IMR-90 (cell line): ENCODE measurements around the gene HSP90AA1.

ENCODE experiments used
- MAFK ChIP-seq: IDR thresholded peaks from 2 replicates; pipeline ENCODE4 v1.6.1; 2012; ENCODE audit warnings: low read depth, low read length, improper control_type of control experiment
- POLR2A ChIP-seq: IDR thresholded peaks from 2 replicates; pipeline ENCODE4 v1.6.1; 2012; ENCODE audit warnings: mild to moderate bottlenecking, low read depth, low read length
- TF ChIP-seq, protein P1 (sequence below): conservative IDR thresholded peaks from 2 replicates; pipeline ENCODE4 v1.5.1; 2012; ENCODE audit warnings: mild to moderate bottlenecking, low read depth, low read length, improper control_type of control experiment
- TF ChIP-seq, protein P2 (sequence below): fragments of 150-350 bp; IDR thresholded peaks from 2 replicates; pipeline ENCODE4 v1.6.1; 2017; ENCODE audit warnings: mild to moderate bottlenecking, antibody characterized with exemption, low read length, low read depth

DNA sequence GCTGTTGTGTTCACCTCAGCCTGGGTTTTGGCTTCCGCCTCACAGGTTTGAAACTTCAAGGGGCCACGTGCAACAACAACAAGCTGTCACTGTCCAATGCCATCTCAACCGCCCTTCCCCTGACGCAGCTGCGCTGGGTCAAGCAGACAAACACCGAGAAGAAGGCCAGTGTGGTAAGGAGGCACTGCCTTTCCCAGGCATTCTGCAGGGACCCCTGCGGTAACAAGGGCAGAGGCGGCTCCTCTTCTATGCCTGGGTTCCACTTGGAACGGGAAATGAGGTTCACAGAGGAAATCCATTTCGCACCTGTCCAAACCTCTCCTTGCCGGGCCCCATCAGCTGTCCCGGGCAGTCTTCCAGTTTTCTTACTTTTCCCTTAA lies 36.8 kb downstream of the HSP90AA1 start:
- TF ChIP-seq MAFK (no peak), POLR2A (no peak)
- TF ChIP-seq, protein P1, sequence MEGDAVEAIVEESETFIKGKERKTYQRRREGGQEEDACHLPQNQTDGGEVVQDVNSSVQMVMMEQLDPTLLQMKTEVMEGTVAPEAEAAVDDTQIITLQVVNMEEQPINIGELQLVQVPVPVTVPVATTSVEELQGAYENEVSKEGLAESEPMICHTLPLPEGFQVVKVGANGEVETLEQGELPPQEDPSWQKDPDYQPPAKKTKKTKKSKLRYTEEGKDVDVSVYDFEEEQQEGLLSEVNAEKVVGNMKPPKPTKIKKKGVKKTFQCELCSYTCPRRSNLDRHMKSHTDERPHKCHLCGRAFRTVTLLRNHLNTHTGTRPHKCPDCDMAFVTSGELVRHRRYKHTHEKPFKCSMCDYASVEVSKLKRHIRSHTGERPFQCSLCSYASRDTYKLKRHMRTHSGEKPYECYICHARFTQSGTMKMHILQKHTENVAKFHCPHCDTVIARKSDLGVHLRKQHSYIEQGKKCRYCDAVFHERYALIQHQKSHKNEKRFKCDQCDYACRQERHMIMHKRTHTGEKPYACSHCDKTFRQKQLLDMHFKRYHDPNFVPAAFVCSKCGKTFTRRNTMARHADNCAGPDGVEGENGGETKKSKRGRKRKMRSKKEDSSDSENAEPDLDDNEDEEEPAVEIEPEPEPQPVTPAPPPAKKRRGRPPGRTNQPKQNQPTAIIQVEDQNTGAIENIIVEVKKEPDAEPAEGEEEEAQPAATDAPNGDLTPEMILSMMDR: no peak
- TF ChIP-seq, protein P2, sequence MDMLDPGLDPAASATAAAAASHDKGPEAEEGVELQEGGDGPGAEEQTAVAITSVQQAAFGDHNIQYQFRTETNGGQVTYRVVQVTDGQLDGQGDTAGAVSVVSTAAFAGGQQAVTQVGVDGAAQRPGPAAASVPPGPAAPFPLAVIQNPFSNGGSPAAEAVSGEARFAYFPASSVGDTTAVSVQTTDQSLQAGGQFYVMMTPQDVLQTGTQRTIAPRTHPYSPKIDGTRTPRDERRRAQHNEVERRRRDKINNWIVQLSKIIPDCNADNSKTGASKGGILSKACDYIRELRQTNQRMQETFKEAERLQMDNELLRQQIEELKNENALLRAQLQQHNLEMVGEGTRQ: no peak
